SK-N-SH (cell line): ENCODE results near the gene CD300E. TPM values are rescaled to one million over a fixed set of nuclear protein-coding genes. Genes with fewer than 3 reads are reported as not detected.
A peak's percentile ranks its signal among the peaks of the same experiment; 100 is the strongest.
"Not testable (repeated sequence)": the region's sequence is repeated elsewhere in the genome, so short reads cannot be mapped to it uniquely, and the experiment has no call there.

Experiments used
- CTCF ChIA-PET: fragments of 300-600, 350-600 bp; formaldehyde crosslinking; extraction: SDS; loops from one replicate; lab custom pipeline; 2021; lab: Yijun Ruan, JAX
- POLR2A ChIA-PET: fragments of 350-600 bp; sonication (Branson Sonifier 250); formaldehyde crosslinking; extraction: SDS; loops from one replicate; lab custom pipeline; 2020; ENCODE audit warnings: antibody characterized with exemption, inconsistent platforms; lab: Yijun Ruan, JAX
- DNase-seq: peaks from one replicate; pipeline ENCODE4 v3.0.0; 2012
- H2AFZ ChIP-seq: fragments of 200-600 bp; sonication (generic); 2 replicates; pipeline ENCODE4 v1.8.1; 2016; ENCODE audit warnings: antibody characterized with exemption, mild to moderate bottlenecking, low read depth
- H3F3A ChIP-seq: fragments of 200-600 bp; sonication (generic); replicated peaks from 2 replicates; pipeline ENCODE3; 2016; ENCODE audit warnings: antibody characterized with exemption, mild to moderate bottlenecking; ENCODE audit not compliant: insufficient read depth
- H3K27ac ChIP-seq, 2 experiments: fragments of 200-500 bp in 1 of 2; fragments of 200-600 bp in 1 of 2; sonication (Bioruptor generic) in 1 of 2; sonication (generic), shearing (Covaris generic) in 1 of 2; 2 replicates each; pipeline versions ENCODE4 v1.5.1 to v1.6.1; 2014 to 2016; ENCODE audit warnings: low read depth in 2 of 2, inconsistent platforms in 1 of 2, low read length in 1 of 2, mild to moderate bottlenecking in 1 of 2, mixed read lengths in 1 of 2
- H3K27me3 ChIP-seq: fragments of 200-600 bp; sonication (generic), shearing (Covaris generic); 2 replicates; pipeline ENCODE4 v1.6.1; 2016; ENCODE audit warnings: mixed run types; ENCODE audit not compliant: insufficient read depth
- H3K36me3 ChIP-seq, 2 experiments: fragments of 200-500 bp in 1 of 2; fragments of 200-600 bp in 1 of 2; sonication (Bioruptor generic) in 1 of 2; sonication (generic) in 1 of 2; replicated peaks in 1 of 2; 2 replicates each; pipeline versions ENCODE3 to v1.5.1; 2014 to 2016; ENCODE audit warnings: low read length in 1 of 2, mild to moderate bottlenecking in 1 of 2; ENCODE audit not compliant: insufficient read depth in 2 of 2, control insufficient read depth in 1 of 2
- H3K4me1 ChIP-seq, 2 experiments: fragments of 200-500 bp in 1 of 2; fragments of 200-600 bp in 1 of 2; sonication (Bioruptor generic) in 1 of 2; sonication (generic), shearing (Covaris generic) in 1 of 2; 2 replicates each; pipeline versions ENCODE4 v1.5.1 to v1.6.1; 2014 to 2016; ENCODE audit warnings: low read depth in 1 of 2, low read length in 1 of 2, mixed run types in 1 of 2; ENCODE audit not compliant: insufficient read depth in 2 of 2, control insufficient read depth in 1 of 2
- H3K4me2 ChIP-seq: fragments of 200-600 bp; sonication (generic), shearing (Covaris generic); 2 replicates; pipeline ENCODE4 v1.6.1; 2017; ENCODE audit warnings: mixed run types
- H3K4me3 ChIP-seq, 2 experiments: fragments of 200-500 bp in 1 of 2; fragments of 200-600 bp in 1 of 2; sonication (Bioruptor generic) in 1 of 2; sonication (generic), shearing (Covaris generic) in 1 of 2; 2 replicates each; pipeline versions ENCODE4 v1.5.1 to v1.8.1; 2014 to 2016; ENCODE audit warnings: low read depth in 2 of 2, inconsistent platforms in 1 of 2, low read length in 1 of 2, mild to moderate bottlenecking in 1 of 2, mixed read lengths in 1 of 2, moderate library complexity in 1 of 2
- H3K79me2 ChIP-seq: fragments of 200-600 bp; sonication (generic); 2 replicates; pipeline ENCODE4 v1.8.1; 2017; ENCODE audit warnings: mild to moderate bottlenecking; ENCODE audit not compliant: insufficient read depth
- H3K9ac ChIP-seq: fragments of 200-600 bp; sonication (generic); 2 replicates; pipeline ENCODE4 v1.6.1; 2017; ENCODE audit warnings: mixed run types
- H3K9me2 ChIP-seq: fragments of 200-600 bp; sonication (generic); 2 replicates; pipeline ENCODE4 v1.6.1; 2017; ENCODE audit warnings: mixed run types
- H3K9me3 ChIP-seq: fragments of 200-600 bp; sonication (generic); 2 replicates; pipeline ENCODE4 v1.6.1; 2017; ENCODE audit warnings: mixed run types, mild to moderate bottlenecking, moderate library complexity
- H4K20me1 ChIP-seq: fragments of 200-600 bp; sonication (generic); 2 replicates; pipeline ENCODE4 v1.6.1; 2017; ENCODE audit warnings: mild to moderate bottlenecking, mixed run types; ENCODE audit not compliant: insufficient read depth
- CTCF ChIP-seq: fragments of 200-600 bp; sonication (generic); IDR thresholded peaks from 2 replicates; pipeline ENCODE4 v1.6.1; 2017; ENCODE audit warnings: antibody characterized with exemption, mild to moderate bottlenecking, moderate library complexity
- ELF1 ChIP-seq: IDR thresholded peaks from 2 replicates; pipeline ENCODE4 v1.4.0; 2012
- EP300 ChIP-seq, 2 experiments: IDR thresholded peaks; 2 replicates each; pipeline versions ENCODE4 v1.4.0 to v1.6.1; 2012; ENCODE audit warnings: borderline replicate concordance in 1 of 2, low read depth in 1 of 2, low read length in 1 of 2
- EZH2phosphoT487 ChIP-seq: fragments of 200-600 bp; sonication (generic); IDR thresholded peaks from 2 replicates; pipeline ENCODE4 v1.6.1; 2017; ENCODE audit warnings: low read depth, mixed run types, mild to moderate bottlenecking, antibody characterized with exemption, moderate library complexity, borderline replicate concordance
- FOXM1 ChIP-seq: IDR thresholded peaks from 2 replicates; pipeline ENCODE4 v1.4.0; 2012; ENCODE audit warnings: low read depth, mild to moderate bottlenecking
- GABPA ChIP-seq: IDR thresholded peaks from 2 replicates; pipeline ENCODE4 v1.4.0; 2012; ENCODE audit warnings: low read depth, mild to moderate bottlenecking
- JUND ChIP-seq: IDR thresholded peaks from 2 replicates; pipeline ENCODE4 v1.4.0; 2012
- MXI1 ChIP-seq: IDR thresholded peaks from 2 replicates; pipeline ENCODE4 v1.6.1; 2012; ENCODE audit warnings: mild to moderate bottlenecking, low read depth, low read length, improper control_type of control experiment
- NRF1 ChIP-seq: IDR thresholded peaks from 2 replicates; pipeline ENCODE4 v1.6.1; 2012; ENCODE audit warnings: low read depth, mild to moderate bottlenecking, low read length
- POLR2AphosphoS5 ChIP-seq: IDR thresholded peaks from 2 replicates; pipeline ENCODE4 v1.6.1; 2012; ENCODE audit warnings: low read depth, low read length
- RAD21 ChIP-seq: IDR thresholded peaks from 2 replicates; pipeline ENCODE4 v1.6.1; 2012; ENCODE audit warnings: mild to moderate bottlenecking, low read length
- RFX5 ChIP-seq: IDR thresholded peaks from 2 replicates; pipeline ENCODE4 v1.6.1; 2012; ENCODE audit warnings: mild to moderate bottlenecking, improper control_type of control experiment, low read length
- RXRA ChIP-seq: IDR thresholded peaks from 2 replicates; pipeline ENCODE4 v1.4.0; 2012; ENCODE audit warnings: low read depth, mild to moderate bottlenecking, borderline replicate concordance
- TAF1 ChIP-seq: IDR thresholded peaks from 2 replicates; pipeline ENCODE4 v1.6.1; 2012; ENCODE audit warnings: low read depth, mild to moderate bottlenecking, low read length, moderate library complexity, borderline replicate concordance
- USF1 ChIP-seq: IDR thresholded peaks from 2 replicates; pipeline ENCODE4 v1.4.0; 2012; ENCODE audit warnings: low read depth, borderline replicate concordance
- ZBTB33 ChIP-seq: IDR thresholded peaks from 2 replicates; pipeline ENCODE4 v1.4.0; 2012; ENCODE audit warnings: low read depth, borderline replicate concordance
- WGBS: methylation state at CpG from one replicate; pipeline ENCODE4 v1.1.6; 2017; ENCODE audit warnings: low lambda C conversion rate; 5-methylcytosine and 5-hydroxymethylcytosine counted together
- polyA plus RNA-seq, 3 experiments: library from polyadenylated mRNA; depleted of rRNA; stranded (reverse); fragments of >200 nt; gene quantifications; 2 replicates each; pipeline ENCODE4 v1.2.3, GENCODE V29; 2012

The CD300E gene
- polyA plus RNA-seq, 1 of the 3 experiments (the other 2 are of a cell fraction), result not detected

- CTCF ChIA-PET, result interaction anchor here (0.7 to 2.8 kb wide), 8 partner anchors 13 to 139 kb away, joined by 3 to 18 read pairs (median 3); partner anchors contain the start of gene RAB37
- no peak for TF ChIP-seq ELF1
- no peak for TF ChIP-seq NRF1
- no peak for TF ChIP-seq TAF1
- no peak for TF ChIP-seq RFX5
- TF ChIP-seq ZBTB33, result no peak
- TF ChIP-seq GABPA, result no peak
- TF ChIP-seq POLR2AphosphoS5, result no peak
- TF ChIP-seq RXRA, result no peak
- no peak for TF ChIP-seq USF1
- TF ChIP-seq JUND, result no peak
- TF ChIP-seq RAD21, result no peak
- TF ChIP-seq EZH2phosphoT487, result no peak
- TF ChIP-seq FOXM1, result no peak
- TF ChIP-seq CTCF, result no peak
- no peak for TF ChIP-seq EP300 (IDR thresholded peaks at IDR 0.05; ENCODE audit: borderline replicate concordance in 1 of 2, low read depth in 1 of 2, low read length in 1 of 2)
- no peak for TF ChIP-seq MXI1
- POLR2A ChIA-PET, result interaction anchor here (0.9 to 1.4 kb wide), 2 partner anchors 20 to 26 kb away, joined by 3 to 5 read pairs; no protein-coding TSS in a partner anchor
- Histone ChIP-seq H3K4me1 (peaks cover 0 to 4% of the 10 kb centered on the region in 2 experiments; a peak in 1 of 4 replicates), H3K9ac (no peak overlapping the region), H3F3A (no peaks in the 10 kb centered on the region), H3K27me3 (no peaks in the 10 kb centered on the region), H2AFZ (no peak overlapping the region), H3K4me2 (no peak overlapping the region), H3K27ac (no peak overlapping the region), H3K79me2 (no peaks in the 10 kb centered on the region), H3K36me3 (no peaks in the 10 kb centered on the region), H3K9me2 (no peaks in the 10 kb centered on the region), H3K4me3 (no peak overlapping the region), H3K9me3 (peaks cover 5% of the 10 kb centered on the region; the same call in 1 of the 2 replicates), H4K20me1 (no peaks in the 10 kb centered on the region)
- peak; percentile 80 for DNase-seq
- 25% methylated on average over 14 of the region's 14 CpGs for WGBS
These were observed 8.2 kb upstream of the CD300E start for GRCh38 chr17:74631468-74632450.

- not testable (repeated sequence) for H3K27ac ChIP-seq, DNase-seq, H3K4me2 ChIP-seq, H3K79me2 ChIP-seq, H3K4me1 ChIP-seq, H3F3A ChIP-seq, H4K20me1 ChIP-seq, H3K36me3 ChIP-seq, H3K4me3 ChIP-seq, H2AFZ ChIP-seq, H3K9ac ChIP-seq, H3K27me3 ChIP-seq, H3K9me2 ChIP-seq
- H3K9me3 ChIP-seq, result peaks cover 11% of the 10 kb centered on the region; the same call in 1 of the 2 replicates
- CTCF ChIA-PET, result interaction anchor here (1.1 to 2.8 kb wide), 2 partner anchors 26 to 262 kb away, joined by 3 to 18 read pairs; no protein-coding TSS in a partner anchor
- WGBS, result 57% methylated on average over 14 of the region's 14 CpGs
- POLR2A ChIA-PET, result interaction anchor here (0.8 to 1.5 kb wide), 2 partner anchors 25 to 26 kb away, joined by 3 read pairs; no protein-coding TSS in a partner anchor
These were observed 6.7 kb upstream of the CD300E start for GRCh38 chr17:74630251-74630650.
